HG03196 (cell line): ENCODE results near the gene CAPN2.
"Not testable (repeated sequence)": the region's sequence is repeated elsewhere in the genome, so short reads cannot be mapped to it uniquely, and the experiment has no call there.

Experiments used
- ATAC-seq: cut with Tn5 transposase; IDR thresholded peaks from one replicate; pipeline ENCODE4 v1.9.1; 2021; ENCODE audit not compliant: unreplicated experiment

Gene CAPN2

DNA sequence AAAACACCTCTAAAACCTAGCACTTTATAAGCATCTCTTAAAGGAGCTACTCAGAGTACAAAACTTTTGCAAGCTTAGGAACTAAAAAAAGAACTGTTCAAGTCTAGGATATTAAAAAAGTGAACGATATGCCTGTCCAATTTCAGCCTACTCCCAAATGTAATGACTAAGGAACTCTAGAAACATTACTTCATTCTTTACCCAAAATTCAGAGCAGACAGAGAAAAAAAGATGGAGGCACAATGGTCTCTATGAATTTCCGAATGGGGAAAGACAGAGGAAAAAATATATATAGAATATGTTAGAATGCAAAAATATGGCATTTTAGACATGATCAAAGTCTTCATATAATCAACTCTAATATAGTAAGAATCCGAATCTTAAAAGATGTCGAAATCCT is 72.2 kb downstream of the CAPN2 start:
- no peak for ATAC-seq

DNA sequence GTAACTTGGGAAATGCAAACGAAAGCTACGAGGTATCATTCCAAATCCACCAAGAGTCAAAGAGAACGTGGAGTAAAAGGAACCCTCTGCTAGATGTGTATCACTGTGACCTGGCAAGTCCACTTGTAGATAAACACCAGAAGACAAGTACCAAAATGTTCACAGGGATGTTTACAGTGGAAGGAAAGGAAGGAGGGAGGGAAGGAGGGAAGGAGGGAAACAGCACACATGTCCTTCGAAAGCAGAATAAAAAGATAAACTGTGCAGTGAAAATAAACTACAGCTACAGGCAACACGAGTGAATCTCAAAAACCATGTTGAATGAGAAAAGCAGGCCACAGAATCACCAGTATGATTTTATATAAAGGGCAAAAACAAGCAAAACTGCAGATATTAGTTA is 73.5 kb downstream of the CAPN2 start:
- ATAC-seq, result no peak

DNA sequence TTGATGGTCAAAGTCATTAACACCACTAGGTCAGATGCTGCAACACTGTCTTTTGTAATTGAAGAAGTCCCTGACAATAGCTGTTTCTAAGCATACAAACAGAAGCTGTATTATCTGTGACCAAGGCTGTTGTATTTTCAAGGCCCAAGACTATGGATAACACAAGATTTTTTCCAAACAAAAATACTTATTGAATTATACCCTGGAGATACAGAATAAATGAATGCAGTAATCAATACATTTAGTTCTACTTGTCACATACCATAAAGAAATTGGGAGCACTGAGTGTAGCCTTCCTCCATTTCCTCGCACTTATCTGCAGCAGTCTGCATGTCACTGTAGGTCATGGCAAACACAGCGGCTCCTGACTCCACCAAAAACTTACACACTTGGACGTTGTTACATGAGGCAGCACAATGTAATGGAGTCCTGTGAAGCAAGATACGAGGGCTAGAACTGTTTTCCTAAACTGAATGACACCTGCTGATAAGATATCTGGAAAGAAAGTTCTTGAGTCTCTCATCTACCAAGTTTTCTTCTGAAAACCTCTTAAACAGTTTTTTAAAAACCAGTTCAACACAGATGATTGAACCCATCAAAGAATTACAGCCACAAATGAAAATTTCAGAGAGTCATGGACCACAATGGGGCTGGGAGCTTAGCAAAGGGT is 76.5 kb downstream of the CAPN2 start:
- no peak for ATAC-seq

DNA sequence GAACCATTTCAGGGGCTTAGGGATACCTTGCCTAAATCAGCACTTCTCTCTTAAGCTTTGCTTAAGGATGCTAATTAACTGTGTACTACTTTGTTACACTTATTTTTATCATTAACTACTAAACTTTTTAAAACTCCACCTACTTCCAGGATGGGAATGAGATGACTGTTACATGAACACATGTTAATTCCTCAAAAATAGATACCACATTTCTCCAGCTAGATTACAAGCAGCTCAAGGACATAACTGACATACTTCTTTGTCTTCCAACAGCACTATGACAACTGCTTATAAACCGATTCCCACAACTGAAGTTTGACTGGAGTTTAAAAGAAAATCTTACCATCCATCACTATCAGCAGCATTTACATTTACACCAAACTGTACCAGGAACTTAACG is 79.7 kb downstream of the CAPN2 start:
- no peak for ATAC-seq

DNA sequence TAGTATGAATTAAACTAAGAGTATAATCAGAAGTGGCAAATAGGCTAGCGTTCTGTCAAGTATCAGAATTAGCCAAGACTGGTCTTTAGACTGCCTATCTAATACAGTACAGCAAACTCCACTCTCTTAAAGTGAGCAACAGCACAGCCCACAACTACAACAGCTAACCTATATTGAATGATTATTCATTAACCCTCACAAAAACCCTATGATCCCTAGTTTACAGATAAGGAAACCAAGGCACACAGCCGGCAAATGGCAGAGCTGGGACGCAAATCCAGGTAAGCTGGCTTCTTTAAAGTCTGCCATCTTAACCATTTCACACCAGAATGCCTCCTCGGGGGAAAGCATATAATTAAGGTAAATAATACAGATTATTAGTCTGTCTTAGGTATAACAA is 81.4 kb downstream of the CAPN2 start:
- ATAC-seq, result no peak

DNA sequence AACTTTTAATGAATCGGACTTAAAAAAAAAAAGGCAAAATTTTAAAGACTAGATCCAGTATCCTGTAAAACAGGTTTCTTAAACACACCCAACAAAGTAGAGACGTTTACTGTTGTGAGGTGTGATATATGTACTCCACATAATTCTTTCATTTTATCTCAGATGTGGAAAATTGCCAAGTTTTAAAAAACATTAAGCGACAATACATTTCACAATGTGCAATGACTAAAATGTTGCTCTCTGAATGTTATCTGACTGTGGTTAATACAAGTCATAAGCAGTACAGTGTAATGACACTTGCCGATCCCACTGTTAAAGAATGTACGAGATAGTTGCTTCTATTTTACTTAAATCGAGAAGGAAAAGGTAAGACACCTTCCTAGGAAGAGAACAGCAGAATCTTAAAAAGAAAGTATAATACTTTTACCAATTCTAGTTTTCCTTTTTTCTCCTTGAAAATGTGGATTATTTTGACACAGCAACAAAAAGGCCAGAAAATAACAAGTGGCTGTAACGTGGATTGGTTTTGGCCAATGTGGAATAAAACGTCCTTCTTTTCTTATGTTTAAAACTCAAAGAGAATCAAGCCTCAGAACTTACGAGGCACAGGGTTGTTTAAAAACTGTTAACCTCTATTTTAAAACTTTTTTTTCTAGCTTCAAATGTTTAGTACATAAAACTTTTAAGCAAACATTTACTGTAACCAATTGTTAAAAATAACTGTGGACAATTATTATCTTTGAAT is 82.0 kb downstream of the CAPN2 start:
- ATAC-seq, result no peak

DNA sequence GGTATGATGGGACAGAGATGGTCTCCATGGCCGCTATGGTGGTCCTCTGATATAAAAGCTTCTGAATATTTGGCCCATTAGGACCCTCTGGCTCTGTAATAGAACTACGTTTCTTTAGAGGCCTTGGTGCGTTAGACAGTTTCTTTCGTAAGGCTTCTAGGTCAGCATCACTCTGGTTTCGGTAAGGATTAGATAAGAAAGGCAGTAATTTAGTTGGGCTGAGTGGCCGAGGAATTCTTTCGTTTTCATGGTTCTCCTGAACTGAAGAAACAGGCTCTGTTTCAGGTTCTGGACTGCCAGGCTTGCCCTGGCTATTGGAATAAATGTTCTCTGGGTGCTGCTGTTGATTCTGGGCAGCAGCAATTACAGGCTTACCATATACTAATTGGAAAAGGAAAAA is 83.9 kb downstream of the CAPN2 start:
- no peak for ATAC-seq

DNA sequence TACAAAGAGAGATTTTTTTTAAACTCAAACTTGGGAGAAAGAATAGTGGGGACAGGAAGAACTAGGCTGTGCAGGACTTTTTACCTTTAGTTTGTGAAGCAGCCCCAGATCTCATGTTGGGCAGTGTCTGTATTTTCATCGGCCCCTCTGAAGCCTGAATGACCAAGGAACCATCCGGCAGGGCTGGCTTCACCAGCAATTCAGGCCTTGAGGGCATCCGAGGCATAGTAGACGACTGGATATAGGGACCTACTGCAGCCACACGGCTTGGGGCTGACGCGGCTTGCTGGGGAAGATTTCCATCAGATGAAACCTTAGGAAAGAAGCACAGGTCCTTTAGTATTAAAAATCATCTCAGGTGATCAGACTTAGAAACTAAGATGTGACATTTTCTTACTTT is 89.7 kb downstream of the CAPN2 start:
- no peak for ATAC-seq

DNA sequence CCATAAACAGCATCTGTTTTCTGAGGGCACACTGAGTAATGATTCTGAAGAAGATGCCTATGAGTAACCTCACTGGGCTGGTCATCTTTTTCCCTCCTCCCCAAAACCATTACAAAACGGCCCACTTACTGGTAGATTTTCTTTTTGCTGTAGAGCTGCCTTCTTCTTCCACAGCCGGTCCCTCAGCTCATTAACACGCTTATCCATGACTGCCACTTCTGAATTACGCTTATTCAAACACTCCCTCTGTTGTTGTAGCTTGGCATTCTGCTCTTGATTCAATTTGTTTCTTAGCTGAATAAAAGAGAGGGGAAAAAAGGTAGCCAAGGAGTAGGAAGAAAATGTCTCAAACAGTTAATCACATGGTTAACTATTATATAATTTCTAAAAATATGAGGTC is 90.3 kb downstream of the CAPN2 start:
- ATAC-seq, result no peak

DNA sequence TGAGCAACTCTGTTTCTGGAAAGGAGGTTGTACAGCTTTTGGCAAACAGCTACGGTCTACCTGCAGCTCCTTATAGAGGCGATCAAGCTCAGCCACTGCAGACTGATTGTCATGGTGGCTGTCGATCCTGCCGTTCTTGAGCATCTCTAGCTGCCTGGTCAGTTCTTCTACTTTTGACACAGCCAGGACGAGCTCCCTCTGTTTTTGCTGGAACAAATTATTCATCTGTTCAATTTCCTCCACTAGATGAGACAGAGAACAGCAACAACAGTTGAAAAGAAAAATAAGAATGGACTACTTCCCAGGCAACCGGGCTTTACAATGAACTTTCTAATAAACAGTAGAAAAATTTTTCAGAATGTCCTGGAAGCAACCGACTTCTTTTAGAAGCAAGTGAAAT is 90.9 kb downstream of the CAPN2 start:
- no peak for ATAC-seq

DNA sequence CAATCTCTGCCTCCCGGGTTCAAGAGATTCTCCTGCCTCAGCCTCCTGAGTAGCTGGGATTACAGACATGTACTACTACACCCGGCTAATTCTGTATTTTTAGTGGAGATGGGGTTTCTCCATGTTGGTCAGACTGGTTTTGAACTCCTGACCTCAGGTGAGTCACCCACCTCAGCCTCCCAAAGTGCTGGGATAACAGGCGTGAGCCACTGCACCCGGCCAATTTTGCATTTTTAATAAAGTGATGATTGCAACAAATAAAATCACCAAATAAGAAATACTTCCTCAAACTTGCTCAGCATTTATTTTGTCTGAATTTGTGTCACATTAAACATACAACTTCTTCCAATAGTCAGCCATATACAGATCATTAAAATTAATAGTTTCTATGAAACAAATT is 97.6 kb downstream of the CAPN2 start:
- ATAC-seq, result not testable (repeated sequence)

DNA sequence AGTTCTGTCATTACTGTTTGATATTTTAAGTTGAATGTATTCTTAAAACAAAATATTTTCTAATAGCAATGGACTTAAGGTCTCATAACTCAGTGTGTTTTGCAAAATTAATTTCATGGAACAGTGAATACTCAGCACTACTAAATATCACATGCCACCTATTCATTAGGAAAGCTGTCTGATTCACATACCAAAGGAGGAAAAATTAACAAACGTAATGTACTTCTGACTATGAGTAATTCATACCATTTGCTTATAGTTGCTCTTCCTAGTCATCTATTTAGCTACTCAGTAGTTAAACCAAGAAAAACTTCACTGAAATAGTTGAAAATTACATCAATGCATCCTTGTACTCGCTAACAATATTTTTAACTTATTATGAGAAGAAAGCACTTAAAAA is 98.2 kb downstream of the CAPN2 start:
- ATAC-seq, result no peak

DNA sequence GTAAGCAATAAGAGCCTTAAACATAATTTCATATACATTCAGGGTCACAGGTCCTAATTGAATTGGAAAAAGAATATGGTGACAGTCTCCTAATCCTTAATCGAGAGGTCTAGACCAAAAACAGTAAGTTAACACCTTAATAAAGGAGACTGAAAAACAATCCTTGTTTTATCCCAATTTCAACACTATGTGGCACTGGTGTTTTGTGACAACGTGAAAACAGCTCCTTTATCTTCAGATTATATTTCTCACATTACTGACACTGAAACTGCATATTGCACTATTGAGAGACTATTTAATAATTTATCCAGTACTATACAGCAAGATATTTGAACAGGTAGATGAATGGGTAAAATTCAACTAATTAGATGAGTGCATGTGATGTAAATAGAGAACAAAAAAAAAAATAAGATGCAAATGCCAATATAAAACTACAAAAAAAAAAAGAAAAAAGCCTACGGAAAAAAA is 99.3 kb downstream of the CAPN2 start:
- ATAC-seq, result no peak

DNA sequence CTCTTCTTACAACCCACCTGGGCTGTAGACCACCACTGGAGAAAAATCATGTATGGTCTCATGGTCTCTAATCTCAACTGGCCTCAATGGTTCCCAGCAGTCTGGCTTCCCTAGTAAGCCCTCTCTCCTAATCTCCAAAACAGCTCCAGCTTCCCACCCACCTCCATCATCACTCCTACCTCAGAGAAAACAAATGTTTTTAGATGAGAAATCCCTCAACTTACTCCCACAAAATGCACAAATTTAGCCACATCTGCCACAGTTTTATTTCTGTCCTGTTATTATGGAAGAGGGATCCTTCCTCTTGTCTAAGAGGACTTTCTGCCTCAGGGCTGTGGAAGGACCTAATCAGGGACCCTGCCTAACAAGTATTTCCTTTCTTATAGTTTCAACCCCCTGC is 101.3 kb downstream of the CAPN2 start:
- ATAC-seq, result no peak

DNA sequence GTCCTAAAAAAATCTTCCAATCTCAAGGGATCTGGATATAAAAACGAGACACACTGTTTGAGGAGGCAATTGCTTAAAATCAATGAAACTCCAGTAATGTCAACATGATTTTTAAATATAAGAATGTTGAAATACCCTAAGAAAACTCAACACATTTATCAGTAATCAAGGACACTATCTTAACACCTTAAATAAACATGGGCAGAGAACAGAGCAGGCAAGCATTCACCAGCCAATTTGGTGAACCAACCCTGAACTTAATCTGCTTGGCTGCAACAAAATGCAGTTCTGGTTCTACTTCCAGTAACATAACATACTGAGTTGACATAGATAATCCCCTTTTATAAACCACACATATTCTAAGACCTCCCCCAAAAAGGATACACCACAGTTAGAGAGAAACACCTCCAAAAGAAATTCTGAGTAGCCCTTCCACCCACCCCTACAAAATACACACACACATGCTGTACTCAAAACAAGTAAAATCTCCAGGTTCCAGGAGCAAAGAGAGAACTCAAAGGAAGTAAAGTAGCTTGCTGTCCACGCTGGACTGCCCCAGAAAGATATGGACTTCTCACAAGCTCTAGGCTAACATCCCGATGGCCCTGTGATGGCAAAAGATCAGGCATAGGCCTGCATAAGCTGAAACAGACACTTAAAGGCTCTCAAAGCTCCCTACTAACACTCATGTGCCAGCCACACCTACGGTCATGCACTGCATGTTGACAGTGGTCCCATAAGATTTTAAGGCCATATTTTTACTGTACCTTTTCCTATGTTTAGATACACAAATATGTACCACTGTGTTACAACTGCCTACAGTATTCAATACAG is 102.9 kb downstream of the CAPN2 start:
- ATAC-seq, result no peak

DNA sequence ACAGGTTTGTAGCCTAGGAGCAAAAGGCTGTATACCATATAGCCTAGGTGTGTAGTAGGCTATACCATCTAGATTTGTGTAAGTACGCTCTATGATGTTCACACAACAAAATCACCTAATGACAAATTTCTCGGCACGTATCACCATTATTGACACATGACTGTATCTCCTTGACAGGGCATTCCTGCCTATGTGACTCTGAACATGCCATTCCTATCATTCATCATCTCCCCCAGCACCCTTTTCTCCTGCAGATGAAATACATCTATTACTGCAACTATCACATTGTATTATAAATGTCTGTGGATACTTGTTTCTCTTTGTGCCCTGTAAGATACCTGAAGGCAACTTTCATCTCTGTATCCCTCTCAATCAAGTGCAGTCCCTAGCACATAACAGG is 103.5 kb downstream of the CAPN2 start:
- ATAC-seq, result no peak

DNA sequence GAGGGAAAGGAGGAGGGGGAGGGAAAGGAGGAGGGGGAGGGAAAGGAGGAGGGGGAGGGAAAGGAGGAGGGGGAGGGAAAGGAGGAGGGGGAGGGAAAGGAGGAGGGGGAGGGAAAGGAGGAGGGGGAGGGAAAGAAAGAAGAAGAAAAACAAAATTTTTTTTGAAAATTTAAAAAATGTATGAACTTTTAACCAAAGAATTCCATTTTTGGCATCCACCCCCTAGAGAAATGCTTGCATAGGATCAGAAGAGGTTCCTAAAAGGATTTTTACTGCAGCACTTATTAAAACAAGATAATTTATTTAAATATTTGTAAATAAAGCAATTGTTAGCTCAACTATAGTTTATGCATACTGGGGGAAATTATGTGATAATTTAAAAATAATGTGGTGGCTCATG is 104.9 kb downstream of the CAPN2 start:
- not testable (repeated sequence) for ATAC-seq

DNA sequence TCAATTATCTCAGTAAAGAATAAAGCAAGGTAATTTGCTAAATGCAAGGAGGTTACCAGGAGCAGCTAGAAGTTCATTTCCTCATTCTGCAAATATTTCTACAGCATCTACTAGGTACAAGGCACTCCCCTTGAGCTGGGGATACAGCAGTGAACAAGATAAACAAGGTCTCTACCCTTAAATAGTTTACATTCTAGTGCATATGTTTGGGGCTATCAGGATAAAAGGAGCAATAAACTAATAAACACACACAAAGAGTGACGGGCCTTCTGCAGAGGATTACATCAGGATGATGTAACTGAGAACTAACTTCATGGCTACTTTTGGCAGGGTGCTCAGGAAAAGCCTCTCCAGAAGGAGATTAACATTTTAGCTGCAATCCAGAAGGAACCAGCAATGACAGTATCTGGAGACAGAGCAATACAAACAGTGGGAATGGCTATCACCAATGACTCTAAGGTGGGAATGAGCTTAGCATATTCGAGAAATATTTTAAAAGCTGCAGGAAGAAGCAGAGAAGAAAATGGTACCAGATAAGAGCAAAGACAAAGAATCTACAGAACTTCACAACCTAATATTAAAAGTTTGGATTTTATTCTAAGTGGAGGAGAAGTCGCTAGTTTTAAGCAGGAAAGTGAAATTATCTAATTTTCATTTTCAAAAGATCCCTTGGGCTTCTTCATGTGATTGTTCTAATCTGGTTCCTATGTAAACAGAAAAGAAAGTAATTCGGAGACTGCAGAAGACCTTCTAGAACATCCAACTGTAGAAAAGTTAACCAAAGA is 107.6 kb downstream of the CAPN2 start:
- no peak for ATAC-seq

DNA sequence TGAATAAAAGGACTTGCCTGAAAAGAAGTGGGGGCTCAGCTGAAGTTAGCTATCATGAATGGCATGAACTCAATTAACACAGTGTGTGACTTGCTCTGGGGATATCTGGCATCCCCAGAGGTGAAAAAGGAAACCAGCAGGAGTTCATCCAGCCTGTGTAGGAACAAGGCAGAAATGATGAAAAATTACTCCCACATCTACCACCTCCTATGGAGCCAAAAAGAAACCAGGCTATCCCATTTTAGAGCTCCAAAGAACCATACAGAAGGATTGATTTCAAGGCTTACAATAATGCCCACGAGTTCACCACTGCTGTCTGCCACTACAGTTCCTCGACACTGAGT is 108.1 kb downstream of the CAPN2 start:
- no peak for ATAC-seq

DNA sequence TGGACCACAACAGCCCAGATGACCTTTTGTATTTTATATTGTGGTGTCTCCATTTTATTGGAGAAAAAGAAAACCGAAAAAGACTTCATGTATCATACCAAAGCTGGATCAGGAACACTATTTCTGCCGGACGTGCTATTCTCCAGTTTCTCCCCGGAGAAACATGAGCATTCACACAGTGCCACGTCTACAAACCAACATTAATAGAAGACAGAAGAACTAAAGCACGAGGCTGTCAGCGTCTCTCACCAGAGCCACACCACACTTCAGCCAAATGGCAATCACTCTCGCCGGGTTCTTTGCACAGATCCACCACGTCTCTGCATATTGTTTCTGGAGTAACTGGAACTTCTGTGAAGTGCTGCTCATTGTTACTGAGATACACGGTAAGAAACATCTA is 108.6 kb downstream of the CAPN2 start:
- ATAC-seq, result no peak

DNA sequence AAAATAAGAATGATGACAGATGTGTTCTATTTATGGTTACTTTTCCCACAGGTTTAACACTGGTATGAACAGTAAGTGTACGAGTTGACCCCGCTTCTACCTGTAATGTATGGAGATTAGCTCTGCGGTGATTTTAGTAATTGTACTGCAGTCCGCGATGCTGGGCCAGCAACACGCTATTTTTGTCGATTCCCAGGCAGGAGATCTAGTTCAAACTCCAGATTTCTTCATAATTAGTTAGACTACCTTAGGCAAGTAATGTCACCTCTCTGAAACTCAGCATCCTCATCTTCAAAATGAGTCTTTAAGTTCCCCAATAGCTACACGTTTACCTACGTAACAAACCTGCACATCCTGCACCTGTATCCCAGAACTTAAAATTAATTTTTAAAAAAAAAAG is 111.9 kb downstream of the CAPN2 start:
- ATAC-seq, result no peak
